IPS DF 6.9 (cell line): ENCODE data around the gene C6orf120.

Experiments
- DNase-seq: peaks from one replicate; pipeline ENCODE4 v3.0.0-alpha.2; 2013; ENCODE audit warnings: low read depth, low spot score
- H3K27ac ChIP-seq: one replicate; pipeline ENCODE4 v1.5.1; 2013; ENCODE audit warnings: low read length, control low read depth
- H3K27me3 ChIP-seq: 2 replicates; pipeline ENCODE4 v1.6.1; 2013; ENCODE audit warnings: mild to moderate bottlenecking, low read length; ENCODE audit not compliant: control insufficient read depth, insufficient read depth
- H3K36me3 ChIP-seq: 2 replicates; pipeline ENCODE4 v1.6.1; 2013; ENCODE audit warnings: low read length; ENCODE audit not compliant: control insufficient read depth, insufficient read depth
- H3K4me1 ChIP-seq: 2 replicates; pipeline ENCODE4 v1.6.1; 2013; ENCODE audit warnings: low read length; ENCODE audit not compliant: control insufficient read depth, insufficient read depth
- H3K4me3 ChIP-seq: 2 replicates; pipeline ENCODE4 v1.5.1; 2013; ENCODE audit warnings: mild to moderate bottlenecking, low read length
- H3K9me3 ChIP-seq: 2 replicates; pipeline ENCODE4 v1.6.1; 2013; ENCODE audit warnings: low read length, inconsistent platforms; ENCODE audit not compliant: control insufficient read depth, insufficient read depth
- WGBS: extraction: QIAGEN DNeasy Blood & Tissue Kit; methylation state at CpG from one replicate; pipeline ENCODE4 v1.1.7; 2013; ENCODE audit warnings: mixed read lengths, missing lambda C conversion rate; ENCODE audit not compliant: insufficient read length, insufficient coverage; 5-methylcytosine and 5-hydroxymethylcytosine counted together

C6orf120 gene

GRCh38 chr6:169707772-169708171 is 5.8 kb downstream of the C6orf120 start:
- no peaks in the 10 kb centered on the region for H3K27me3 ChIP-seq
- H3K27ac ChIP-seq: no peak overlapping the region
- H3K4me3 ChIP-seq: no peak overlapping the region
- WGBS: no CpG with 5 or more reads among the region's 2 CpGs
- H3K9me3 ChIP-seq: no peaks in the 10 kb centered on the region
- H3K4me1 ChIP-seq: no peaks in the 10 kb centered on the region
- DNase-seq: no peak
- peaks cover 2% of the 10 kb centered on the region; the same call in 1 of the 2 replicates for H3K36me3 ChIP-seq

- no peaks in the 10 kb centered on the region for H3K4me1 ChIP-seq
- H3K27me3 ChIP-seq: no peaks in the 10 kb centered on the region
- no peak for DNase-seq
- peaks cover 5% of the 10 kb centered on the region; the same call in 1 of the 2 replicates for H3K36me3 ChIP-seq
- no peak overlapping the region for H3K4me3 ChIP-seq
- H3K27ac ChIP-seq: no peak overlapping the region
- no peaks in the 10 kb centered on the region for H3K9me3 ChIP-seq
These were observed 7.4 kb downstream of the C6orf120 start for GRCh38 chr6:169709293-169709692.

GRCh38 chr6:169710009-169710408 is 8.1 kb downstream of the C6orf120 start:
- no peaks in the 10 kb centered on the region for H3K27me3 ChIP-seq
- H3K4me3 ChIP-seq: no peak overlapping the region
- H3K4me1 ChIP-seq: no peaks in the 10 kb centered on the region
- peaks cover 6% of the 10 kb centered on the region; the same call in 1 of the 2 replicates for H3K36me3 ChIP-seq
- H3K27ac ChIP-seq: no peak overlapping the region
- DNase-seq: no peak
- no CpG with 5 or more reads among the region's 3 CpGs for WGBS
- no peaks in the 10 kb centered on the region for H3K9me3 ChIP-seq

- no CpG with 5 or more reads among the region's 2 CpGs for WGBS
- H3K27ac ChIP-seq: no peak overlapping the region
These were observed 12.3 kb downstream of the C6orf120 start for GRCh38 chr6:169714178-169714577.

GRCh38 chr6:169714595-169714994 is 12.7 kb downstream of the C6orf120 start:
- WGBS: no CpG with 5 or more reads among the region's 9 CpGs
- Histone ChIP-seq H3K9me3 (no peaks in the 10 kb centered on the region), H3K36me3 (peaks cover 8% of the 10 kb centered on the region; the same call in 1 of the 2 replicates), H3K27me3 (no peaks in the 10 kb centered on the region), H3K4me3 (no peak overlapping the region), H3K4me1 (no peaks in the 10 kb centered on the region), H3K27ac (no peak overlapping the region)
- DNase-seq: no peak

More at GRCh38 chr6:169714178-169714577, 12.3 kb downstream of the C6orf120 start:
- no peak overlapping the region for H3K4me3 ChIP-seq
- no peak for DNase-seq
- no peaks in the 10 kb centered on the region for H3K27me3 ChIP-seq
- no peaks in the 10 kb centered on the region for H3K9me3 ChIP-seq
- no peaks in the 10 kb centered on the region for H3K4me1 ChIP-seq
- H3K36me3 ChIP-seq: peaks cover 8% of the 10 kb centered on the region; the same call in 1 of the 2 replicates

GRCh38 chr6:169719117-169719516 is 17.2 kb downstream of the C6orf120 start:
- no peak for DNase-seq
- H3K36me3 ChIP-seq: peaks cover 5% of the 10 kb centered on the region; the same call in 1 of the 2 replicates
- H3K4me3 ChIP-seq: no peak overlapping the region
- no peaks in the 10 kb centered on the region for H3K9me3 ChIP-seq
- WGBS: no CpG with 5 or more reads among the region's 4 CpGs
- H3K27ac ChIP-seq: no peak overlapping the region
- H3K4me1 ChIP-seq: no peaks in the 10 kb centered on the region
- H3K27me3 ChIP-seq: no peaks in the 10 kb centered on the region

- WGBS: 100% methylated on average over 1 of the region's 3 CpGs
- H3K27ac ChIP-seq: no peak overlapping the region
- H3K9me3 ChIP-seq: no peaks in the 10 kb centered on the region
- DNase-seq: no peak
- H3K4me1 ChIP-seq: no peaks in the 10 kb centered on the region
- no peaks in the 10 kb centered on the region for H3K27me3 ChIP-seq
- H3K36me3 ChIP-seq: 0 out of 2 replicates have a peak, but pooled peaks cover 2% of the 10 kb centered on the region
- H3K4me3 ChIP-seq: no peak overlapping the region
These were observed 18.4 kb downstream of the C6orf120 start for GRCh38 chr6:169720207-169720855.

- H3K36me3 ChIP-seq: no peaks in the 10 kb centered on the region
- peak overlapping the region; percentile 76; the same call in 1 of the 2 replicates for H3K4me3 ChIP-seq
- H3K27ac ChIP-seq: no peak overlapping the region
- no peaks in the 10 kb centered on the region for H3K27me3 ChIP-seq
- H3K4me1 ChIP-seq: no peaks in the 10 kb centered on the region; the same call in 1 of the 2 replicates
- H3K9me3 ChIP-seq: no peaks in the 10 kb centered on the region
- no peak for DNase-seq
- no CpG with 5 or more reads among the region's 22 CpGs for WGBS
These were observed 20.7 kb downstream of the C6orf120 start for GRCh38 chr6:169722362-169723199.

GRCh38 chr6:169723200-169723909 is 21.4 kb downstream of the C6orf120 start:
- Histone ChIP-seq H3K36me3 (no peaks in the 10 kb centered on the region), H3K4me3 (peak overlapping the region; percentile 76; the same call in 1 of the 2 replicates), H3K27ac (no peak overlapping the region), H3K4me1 (no peaks in the 10 kb centered on the region; the same call in 1 of the 2 replicates), H3K27me3 (no peaks in the 10 kb centered on the region), H3K9me3 (no peaks in the 10 kb centered on the region)
- no peak for DNase-seq
- WGBS: no CpG with 5 or more reads among the region's 70 CpGs

GRCh38 chr6:169723991-169724493 is 22.1 kb downstream of the C6orf120 start:
- no peak for DNase-seq
- no CpG with 5 or more reads among the region's 89 CpGs for WGBS
- Histone ChIP-seq H3K4me1 (no peaks in the 10 kb centered on the region; the same call in 1 of the 2 replicates), H3K27me3 (no peaks in the 10 kb centered on the region), H3K27ac (no peak overlapping the region), H3K36me3 (no peaks in the 10 kb centered on the region), H3K4me3 (peak overlapping the region; percentile 59; the same call in 1 of the 2 replicates), H3K9me3 (no peaks in the 10 kb centered on the region)
